GM23338 (cell line): Measurements from ENCODE around the gene KRTAP5-1. TPM values are rescaled to one million over a fixed set of nuclear protein-coding genes. Genes with fewer than 3 reads are reported as not detected.
"Not testable (repeated sequence)": the region's sequence is repeated elsewhere in the genome, so short reads cannot be mapped to it uniquely, and the experiment has no call there.

ENCODE experiments used
- ATAC-seq: fragments of 200-7000 bp; cut with Tn5 transposase; 3 replicates; pipeline ENCODE4 v1.9.1; 2020
- DNase-seq: peaks from one replicate; pipeline ENCODE4 v3.0.0-alpha.2; 2015; ENCODE audit warnings: low spot score
- H2AFZ ChIP-seq: fragments of 200-600 bp; sonication (generic); 2 replicates; pipeline ENCODE4 v1.8.0; 2016; ENCODE audit warnings: antibody characterized with exemption, mild to moderate bottlenecking, moderate library complexity
- H3F3A ChIP-seq: fragments of 200-600 bp; sonication (generic); replicated peaks from 2 replicates; pipeline ENCODE4 v1.8.0; 2017; ENCODE audit warnings: antibody characterized with exemption, mixed run types, low read depth
- H3K27ac ChIP-seq: fragments of 200-600 bp; sonication (generic); 2 replicates; pipeline ENCODE4 v1.6.1; 2016; ENCODE audit warnings: low read depth
- H3K27me3 ChIP-seq: fragments of 200-600 bp; sonication (generic); 2 replicates; pipeline ENCODE4 v1.8.0; 2016; ENCODE audit warnings: mild to moderate bottlenecking, mixed run types, moderate library complexity; ENCODE audit not compliant: insufficient read depth
- H3K36me3 ChIP-seq: fragments of 200-600 bp; sonication (generic); 2 replicates; pipeline ENCODE4 v1.8.0; 2016; ENCODE audit warnings: mild to moderate bottlenecking; ENCODE audit not compliant: insufficient read depth
- H3K4me1 ChIP-seq: fragments of 200-600 bp; sonication (generic); 2 replicates; pipeline ENCODE4 v1.8.0; 2016; ENCODE audit warnings: mild to moderate bottlenecking, moderate library complexity; ENCODE audit not compliant: insufficient read depth
- H3K4me2 ChIP-seq: fragments of 200-600 bp; sonication (generic); 2 replicates; pipeline ENCODE4 v1.7.1; 2017; ENCODE audit warnings: mixed run types
- H3K4me3 ChIP-seq: fragments of 200-600 bp; sonication (generic); 2 replicates; pipeline ENCODE4 v1.6.1; 2016; ENCODE audit warnings: mixed run types
- H3K79me2 ChIP-seq: fragments of 200-600 bp; sonication (generic); replicated peaks from 2 replicates; pipeline ENCODE4 v1.8.0; 2017; ENCODE audit warnings: mild to moderate bottlenecking; ENCODE audit not compliant: insufficient read depth
- H3K9me2 ChIP-seq: fragments of 200-600 bp; sonication (generic); 2 replicates; pipeline ENCODE4 v1.8.0; 2017; ENCODE audit not compliant: insufficient read depth
- H4K20me1 ChIP-seq: fragments of 200-600 bp; sonication (generic); replicated peaks from 2 replicates; pipeline ENCODE4 v1.8.0; 2017; ENCODE audit warnings: mild to moderate bottlenecking; ENCODE audit not compliant: insufficient read depth
- H3K27ac Mint-ChIP-seq: 2 replicates; pipeline ENCODE4 v1.8.0; 2020; ENCODE audit warnings: inconsistent platforms, mild to moderate bottlenecking, moderate library complexity, mixed read lengths
- H3K27me3 Mint-ChIP-seq: 3 replicates; pipeline ENCODE4 v1.8.0; 2022; ENCODE audit warnings: low read depth, mild to moderate bottlenecking, moderate library complexity, mixed read lengths, inconsistent platforms; ENCODE audit not compliant: insufficient read depth, poor library complexity
- H3K36me3 Mint-ChIP-seq: 3 replicates; pipeline ENCODE4 v1.8.0; 2021; ENCODE audit warnings: low read depth, mild to moderate bottlenecking, inconsistent platforms, moderate library complexity, mixed read lengths
- H3K4me1 Mint-ChIP-seq: 3 replicates; pipeline ENCODE4 v1.8.0; 2020; ENCODE audit warnings: mild to moderate bottlenecking, inconsistent platforms, mixed read lengths
- H3K4me3 Mint-ChIP-seq: 3 replicates; pipeline ENCODE4 v1.8.0; 2021; ENCODE audit warnings: moderate library complexity, mild to moderate bottlenecking, inconsistent platforms, mixed read lengths
- H3K9me3 Mint-ChIP-seq: 3 replicates; pipeline ENCODE4 v1.8.0; 2020; ENCODE audit warnings: moderate library complexity, mild to moderate bottlenecking, inconsistent platforms, mixed read lengths
- CREB1 ChIP-seq: fragments of 250-450 bp; sonication (Bioruptor Pico); IDR thresholded peaks from 2 replicates; pipeline ENCODE4 v1.5.0; 2020; ENCODE audit warnings: low read depth, mild to moderate bottlenecking, moderate library complexity
- CTCF ChIP-seq, 2 experiments: fragments of 200-600 bp in 1 of 2; sonication (generic) in 1 of 2; conservative IDR thresholded peaks; 2 replicates each; pipeline versions ENCODE4 v1.5.1 to v1.6.1; 2016 to 2017; ENCODE audit warnings: antibody characterized with exemption in 2 of 2, low read depth in 2 of 2, mild to moderate bottlenecking in 2 of 2, moderate library complexity in 1 of 2
- NANOG ChIP-seq: IDR thresholded peaks from 2 replicates; pipeline ENCODE4 v1.6.1; 2016; ENCODE audit warnings: antibody characterized with exemption, borderline replicate concordance
- POLR2AphosphoS5 ChIP-seq: IDR thresholded peaks from 2 replicates; pipeline ENCODE4 v1.6.1; 2016; ENCODE audit warnings: antibody characterized with exemption, low read depth
- STAT1 ChIP-seq: IDR thresholded peaks from one replicate; pipeline ENCODE4 v1.6.1; 2016; ENCODE audit warnings: antibody characterized with exemption; ENCODE audit not compliant: unreplicated experiment
- ZNF114 ChIP-seq: fragments of 250-450 bp; sonication (Bioruptor Pico); IDR thresholded peaks from 2 replicates; pipeline ENCODE4 v1.5.0; 2020; ENCODE audit warnings: mild to moderate bottlenecking, moderate library complexity
- ZNF331 ChIP-seq: fragments of 250-450 bp; sonication (Bioruptor Pico); IDR thresholded peaks from 2 replicates; pipeline ENCODE4 v1.5.0; 2020; ENCODE audit warnings: low read depth, mild to moderate bottlenecking, moderate library complexity
- polyA plus RNA-seq: library from polyadenylated mRNA; unstranded; fragments of >200 nt; fragmentation: Nextera tagmentation; extraction: Ambion mirVana; gene quantifications from 2 replicates; pipeline ENCODE4 v1.2.1, GENCODE V29; 2016
- total RNA-seq: library from RNA; depleted of rRNA; stranded (reverse); fragments of >200 nt; shearing (Covaris generic); gene quantifications from 2 replicates; pipeline ENCODE4 v1.2.3, GENCODE V29; 2014
- TF ChIP-seq, protein P1 (sequence below): fragments of 250-450 bp; sonication (Bioruptor Pico); IDR thresholded peaks from 2 replicates; pipeline ENCODE4 v1.5.0; 2020; ENCODE audit warnings: mild to moderate bottlenecking, moderate library complexity
- TF ChIP-seq, protein P2 (sequence below): IDR thresholded peaks from 2 replicates; pipeline ENCODE4 v1.6.1; 2016; ENCODE audit warnings: antibody characterized with exemption

The KRTAP5-1 gene
- total and polyA plus RNA-seq, 2 experiments from 2014 or later = not detected

- TF ChIP-seq, protein P1, sequence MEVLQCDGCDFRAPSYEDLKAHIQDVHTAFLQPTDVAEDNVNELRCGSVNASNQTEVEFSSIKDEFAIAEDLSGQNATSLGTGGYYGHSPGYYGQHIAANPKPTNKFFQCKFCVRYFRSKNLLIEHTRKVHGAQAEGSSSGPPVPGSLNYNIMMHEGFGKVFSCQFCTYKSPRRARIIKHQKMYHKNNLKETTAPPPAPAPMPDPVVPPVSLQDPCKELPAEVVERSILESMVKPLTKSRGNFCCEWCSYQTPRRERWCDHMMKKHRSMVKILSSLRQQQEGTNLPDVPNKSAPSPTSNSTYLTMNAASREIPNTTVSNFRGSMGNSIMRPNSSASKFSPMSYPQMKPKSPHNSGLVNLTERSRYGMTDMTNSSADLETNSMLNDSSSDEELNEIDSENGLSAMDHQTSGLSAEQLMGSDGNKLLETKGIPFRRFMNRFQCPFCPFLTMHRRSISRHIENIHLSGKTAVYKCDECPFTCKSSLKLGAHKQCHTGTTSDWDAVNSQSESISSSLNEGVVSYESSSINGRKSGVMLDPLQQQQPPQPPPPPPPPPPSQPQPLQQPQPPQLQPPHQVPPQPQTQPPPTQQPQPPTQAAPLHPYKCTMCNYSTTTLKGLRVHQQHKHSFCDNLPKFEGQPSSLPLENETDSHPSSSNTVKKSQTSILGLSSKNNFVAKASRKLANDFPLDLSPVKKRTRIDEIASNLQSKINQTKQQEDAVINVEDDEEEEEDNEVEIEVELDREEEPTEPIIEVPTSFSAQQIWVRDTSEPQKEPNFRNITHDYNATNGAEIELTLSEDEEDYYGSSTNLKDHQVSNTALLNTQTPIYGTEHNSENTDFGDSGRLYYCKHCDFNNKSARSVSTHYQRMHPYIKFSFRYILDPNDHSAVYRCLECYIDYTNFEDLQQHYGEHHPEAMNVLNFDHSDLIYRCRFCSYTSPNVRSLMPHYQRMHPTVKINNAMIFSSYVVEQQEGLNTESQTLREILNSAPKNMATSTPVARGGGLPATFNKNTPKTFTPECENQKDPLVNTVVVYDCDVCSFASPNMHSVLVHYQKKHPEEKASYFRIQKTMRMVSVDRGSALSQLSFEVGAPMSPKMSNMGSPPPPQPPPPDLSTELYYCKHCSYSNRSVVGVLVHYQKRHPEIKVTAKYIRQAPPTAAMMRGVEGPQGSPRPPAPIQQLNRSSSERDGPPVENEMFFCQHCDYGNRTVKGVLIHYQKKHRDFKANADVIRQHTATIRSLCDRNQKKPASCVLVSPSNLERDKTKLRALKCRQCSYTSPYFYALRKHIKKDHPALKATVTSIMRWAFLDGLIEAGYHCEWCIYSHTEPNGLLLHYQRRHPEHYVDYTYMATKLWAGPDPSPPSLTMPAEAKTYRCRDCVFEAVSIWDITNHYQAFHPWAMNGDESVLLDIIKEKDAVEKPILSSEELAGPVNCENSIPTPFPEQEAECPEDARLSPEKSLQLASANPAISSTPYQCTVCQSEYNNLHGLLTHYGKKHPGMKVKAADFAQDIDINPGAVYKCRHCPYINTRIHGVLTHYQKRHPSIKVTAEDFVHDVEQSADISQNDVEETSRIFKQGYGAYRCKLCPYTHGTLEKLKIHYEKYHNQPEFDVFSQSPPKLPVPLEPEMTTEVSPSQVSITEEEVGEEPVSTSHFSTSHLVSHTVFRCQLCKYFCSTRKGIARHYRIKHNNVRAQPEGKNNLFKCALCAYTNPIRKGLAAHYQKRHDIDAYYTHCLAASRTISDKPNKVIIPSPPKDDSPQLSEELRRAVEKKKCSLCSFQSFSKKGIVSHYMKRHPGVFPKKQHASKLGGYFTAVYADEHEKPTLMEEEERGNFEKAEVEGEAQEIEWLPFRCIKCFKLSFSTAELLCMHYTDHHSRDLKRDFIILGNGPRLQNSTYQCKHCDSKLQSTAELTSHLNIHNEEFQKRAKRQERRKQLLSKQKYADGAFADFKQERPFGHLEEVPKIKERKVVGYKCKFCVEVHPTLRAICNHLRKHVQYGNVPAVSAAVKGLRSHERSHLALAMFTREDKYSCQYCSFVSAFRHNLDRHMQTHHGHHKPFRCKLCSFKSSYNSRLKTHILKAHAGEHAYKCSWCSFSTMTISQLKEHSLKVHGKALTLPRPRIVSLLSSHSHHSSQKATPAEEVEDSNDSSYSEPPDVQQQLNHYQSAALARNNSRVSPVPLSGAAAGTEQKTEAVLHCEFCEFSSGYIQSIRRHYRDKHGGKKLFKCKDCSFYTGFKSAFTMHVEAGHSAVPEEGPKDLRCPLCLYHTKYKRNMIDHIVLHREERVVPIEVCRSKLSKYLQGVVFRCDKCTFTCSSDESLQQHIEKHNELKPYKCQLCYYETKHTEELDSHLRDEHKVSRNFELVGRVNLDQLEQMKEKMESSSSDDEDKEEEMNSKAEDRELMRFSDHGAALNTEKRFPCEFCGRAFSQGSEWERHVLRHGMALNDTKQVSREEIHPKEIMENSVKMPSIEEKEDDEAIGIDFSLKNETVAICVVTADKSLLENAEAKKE (CRISPR knock-in tag) = no peak
- TF ChIP-seq CREB1 (no peak), NANOG (no peak), POLR2AphosphoS5 (no peak), CTCF (conservative IDR thresholded peaks at IDR 0.05; ENCODE audit: low read depth in 2 of 2) (no peak), ZNF331 (CRISPR knock-in tag) (no peak), ZNF114 (CRISPR knock-in tag) (no peak), STAT1 (no peak)
- TF ChIP-seq, protein P2, sequence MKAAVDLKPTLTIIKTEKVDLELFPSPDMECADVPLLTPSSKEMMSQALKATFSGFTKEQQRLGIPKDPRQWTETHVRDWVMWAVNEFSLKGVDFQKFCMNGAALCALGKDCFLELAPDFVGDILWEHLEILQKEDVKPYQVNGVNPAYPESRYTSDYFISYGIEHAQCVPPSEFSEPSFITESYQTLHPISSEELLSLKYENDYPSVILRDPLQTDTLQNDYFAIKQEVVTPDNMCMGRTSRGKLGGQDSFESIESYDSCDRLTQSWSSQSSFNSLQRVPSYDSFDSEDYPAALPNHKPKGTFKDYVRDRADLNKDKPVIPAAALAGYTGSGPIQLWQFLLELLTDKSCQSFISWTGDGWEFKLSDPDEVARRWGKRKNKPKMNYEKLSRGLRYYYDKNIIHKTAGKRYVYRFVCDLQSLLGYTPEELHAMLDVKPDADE = no peak
These were observed 13.7 kb upstream of the KRTAP5-1 start (continued) for GRCh38 chr11:1598816-1599215.

DNA sequence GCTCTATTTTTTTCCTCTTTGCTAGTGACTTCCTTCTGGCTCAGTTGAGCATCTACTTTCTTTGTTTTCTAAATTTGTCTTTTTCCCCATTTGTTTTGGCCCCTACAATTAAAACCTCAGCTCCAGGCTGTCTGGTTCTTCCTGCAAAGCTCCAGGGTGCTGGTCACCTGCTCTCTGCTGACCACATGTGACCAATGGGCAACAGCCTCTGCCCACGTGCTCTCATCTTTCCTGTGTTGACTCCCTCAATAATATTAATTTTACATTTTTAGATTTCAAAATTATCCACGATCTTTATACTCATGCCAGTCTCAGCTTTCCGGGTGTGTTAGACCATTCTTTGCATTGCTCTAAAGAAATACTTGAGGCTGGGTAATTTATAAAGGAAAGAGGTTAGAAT is 13.3 kb upstream of the KRTAP5-1 start:
- Mint-ChIP-seq H3K9me3 (peaks cover 22% of the 10 kb centered on the region; the same call in 2 of the 3 replicates), H3K4me1 (peaks cover 28% of the 10 kb centered on the region), H3K27me3 (peaks cover 15% of the 10 kb centered on the region)
- Histone ChIP-seq H3K4me1 (peaks cover 18% of the 10 kb centered on the region), H3F3A (peaks cover 13% of the 10 kb centered on the region; the same call in 1 of the 2 replicates)
- not testable (repeated sequence) for H3K36me3 Mint-ChIP-seq, H3K4me3 Mint-ChIP-seq, H3K27ac ChIP-seq, H3K27ac Mint-ChIP-seq, H3K9me2 ChIP-seq, H3K27me3 ChIP-seq, H4K20me1 ChIP-seq, H3K36me3 ChIP-seq, H3K4me2 ChIP-seq, DNase-seq, ATAC-seq, H3K79me2 ChIP-seq, H2AFZ ChIP-seq, H3K4me3 ChIP-seq
